GM12801 (cell line): ENCODE data around the gene TEX11.

ENCODE experiments used
- CTCF ChIP-seq: IDR thresholded peaks from one replicate; pipeline ENCODE4 v1.5.1; 2011; ENCODE audit warnings: control low read depth; ENCODE audit not compliant: insufficient read length; ENCODE audit errors: extremely low read depth

TEX11 gene

GRCh38 chrX:70806081-70806480 is 102.4 kb downstream of the TEX11 start:
- TF ChIP-seq CTCF, result no peak

- TF ChIP-seq CTCF, result no peak
Measured at GRCh38 chrX:70774223-70774622, 134.3 kb downstream of the TEX11 start.

- no peak for TF ChIP-seq CTCF
Measured at GRCh38 chrX:70769659-70770227, 138.8 kb downstream of the TEX11 start.

- no peak for TF ChIP-seq CTCF
Measured at GRCh38 chrX:70762285-70762684, 146.2 kb downstream of the TEX11 start.

- TF ChIP-seq CTCF, result no peak
Measured at GRCh38 chrX:70755850-70756249, 152.7 kb downstream of the TEX11 start.

GRCh38 chrX:70754169-70754848 is 154.2 kb downstream of the TEX11 start:
- no peak for TF ChIP-seq CTCF

- no peak for TF ChIP-seq CTCF
Measured at GRCh38 chrX:70720721-70721120, 187.8 kb downstream of the TEX11 start.
